SH-SY5Y (cell line): ENCODE measurements around the gene ZKSCAN8.

ENCODE experiments used
- GATA2 ChIP-seq: IDR thresholded peaks from 2 replicates; pipeline ENCODE4 v1.6.1; 2011; ENCODE audit warnings: mild to moderate bottlenecking, low read depth, low read length
- GATA3 ChIP-seq: IDR thresholded peaks from 2 replicates; pipeline ENCODE4 v1.6.1; 2011; ENCODE audit warnings: low read depth, mild to moderate bottlenecking, low read length, moderate library complexity

ZKSCAN8 gene

GRCh38 chr6:28167068-28167467, 25.4 kb downstream of the ZKSCAN8 start:
- TF ChIP-seq GATA3 = no peak
- no peak for TF ChIP-seq GATA2

- TF ChIP-seq GATA3 = no peak
- TF ChIP-seq GATA2 = no peak
Observed at GRCh38 chr6:28167926-28168325, 26.2 kb downstream of the ZKSCAN8 start.

DNA sequence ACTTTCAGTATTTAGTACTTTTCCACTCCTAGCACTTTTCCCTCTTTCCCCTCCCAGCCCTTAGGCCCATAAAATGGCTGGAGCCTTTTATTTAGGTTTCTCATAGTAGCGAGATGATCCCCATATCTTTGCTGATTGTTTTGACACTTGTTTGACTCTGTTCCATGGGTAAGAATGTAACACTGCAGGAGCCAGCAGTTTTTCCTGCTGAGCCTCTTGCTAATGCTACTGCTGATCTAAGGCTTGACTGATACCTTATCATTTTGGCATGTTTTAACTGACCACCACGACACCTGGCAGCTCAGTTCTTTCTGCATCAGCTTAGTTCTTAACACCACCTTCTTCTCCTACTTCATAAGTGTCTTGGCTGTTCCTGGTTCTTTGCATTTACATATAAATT, 29.6 kb downstream of the ZKSCAN8 start:
- TF ChIP-seq GATA3 = no peak
- TF ChIP-seq GATA2 = no peak

- TF ChIP-seq GATA3 (no peak), GATA2 (no peak)
Observed at GRCh38 chr6:28172006-28172405, 30.3 kb downstream of the ZKSCAN8 start.

GRCh38 chr6:28176373-28176772, 34.7 kb downstream of the ZKSCAN8 start:
- TF ChIP-seq GATA2 = no peak
- no peak for TF ChIP-seq GATA3

GRCh38 chr6:28182255-28182654, 40.6 kb downstream of the ZKSCAN8 start:
- TF ChIP-seq GATA3 (no peak), GATA2 (no peak)

DNA sequence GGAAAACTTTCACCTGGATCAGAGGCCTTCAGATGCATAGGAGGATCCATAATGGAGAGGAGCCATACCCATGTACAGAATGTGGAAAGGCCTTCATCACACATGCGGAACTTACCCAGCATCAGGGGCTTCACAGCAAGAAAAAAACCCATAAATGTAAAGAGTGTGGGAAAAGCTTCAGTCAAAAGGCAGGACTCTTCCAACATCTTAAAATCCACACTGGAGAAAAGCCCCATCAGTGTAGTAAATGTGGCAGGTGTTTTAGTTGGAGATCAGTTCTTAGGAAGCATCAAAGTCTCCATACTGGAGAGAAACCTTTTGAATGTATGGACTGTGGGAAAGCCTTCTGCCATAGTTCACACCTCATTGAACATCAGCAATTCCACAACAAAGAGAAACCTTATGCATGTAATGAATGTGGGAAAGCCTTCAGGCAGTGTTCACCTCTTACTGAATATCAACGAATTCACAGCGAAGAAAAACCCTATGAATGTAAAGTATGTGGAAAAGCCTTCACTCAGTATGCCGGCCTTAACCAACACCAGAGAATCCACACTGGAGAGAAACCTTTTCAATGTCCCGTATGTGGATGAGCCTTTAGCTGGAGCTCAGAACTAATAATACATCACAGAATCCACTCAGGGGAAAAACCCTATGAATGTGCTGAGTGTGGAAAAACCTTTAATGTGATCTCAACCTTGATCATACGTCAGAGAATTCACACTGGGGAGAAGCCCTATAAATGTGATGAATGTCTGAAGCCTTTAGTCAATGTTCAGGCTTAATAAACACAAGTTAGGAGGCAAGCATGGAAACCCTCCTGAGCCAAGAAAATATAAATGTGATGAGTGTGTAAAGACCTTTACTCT, 46.7 kb downstream of the ZKSCAN8 start:
- TF ChIP-seq GATA2 (no peak), GATA3 (no peak)

DNA sequence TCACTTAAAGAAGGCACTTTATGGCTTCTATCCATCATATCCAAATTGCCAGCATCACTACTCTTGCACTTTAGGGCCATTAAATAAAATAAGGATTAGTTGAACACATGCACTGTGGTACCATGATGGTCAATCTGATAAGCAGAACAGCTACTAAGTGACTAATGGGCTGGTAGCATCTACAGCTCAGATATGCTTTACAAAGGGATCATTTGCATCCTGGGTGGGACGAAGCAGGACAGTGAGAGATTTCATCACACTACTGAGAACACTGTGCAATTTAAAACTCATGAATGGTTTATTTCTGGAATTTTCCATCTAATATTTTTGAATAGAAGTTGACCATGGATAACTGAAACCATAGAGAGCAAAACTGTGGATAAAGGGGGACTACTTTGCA, 58.3 kb downstream of the ZKSCAN8 start:
- TF ChIP-seq GATA3 (no peak), GATA2 (no peak)

DNA sequence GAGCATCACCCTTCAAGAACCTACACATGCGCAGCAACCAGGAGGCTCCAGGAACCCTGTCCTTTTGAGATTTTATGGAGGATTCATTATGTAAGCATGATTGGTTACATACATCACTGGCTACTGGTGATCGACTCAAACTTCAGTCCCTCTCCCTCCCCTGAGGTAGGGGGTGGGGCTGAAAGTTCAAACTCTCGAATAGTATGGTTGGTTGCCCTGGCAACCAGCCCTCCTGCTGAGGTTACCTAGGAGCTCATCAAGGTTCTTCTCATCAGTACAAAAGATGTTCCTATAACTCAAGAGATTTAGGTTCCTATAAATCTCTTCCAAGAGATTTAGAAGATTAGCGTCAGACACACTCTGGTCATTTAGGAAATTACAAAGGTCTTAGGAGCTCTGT, 61.5 kb downstream of the ZKSCAN8 start:
- TF ChIP-seq GATA2 (no peak), GATA3 (no peak)

DNA sequence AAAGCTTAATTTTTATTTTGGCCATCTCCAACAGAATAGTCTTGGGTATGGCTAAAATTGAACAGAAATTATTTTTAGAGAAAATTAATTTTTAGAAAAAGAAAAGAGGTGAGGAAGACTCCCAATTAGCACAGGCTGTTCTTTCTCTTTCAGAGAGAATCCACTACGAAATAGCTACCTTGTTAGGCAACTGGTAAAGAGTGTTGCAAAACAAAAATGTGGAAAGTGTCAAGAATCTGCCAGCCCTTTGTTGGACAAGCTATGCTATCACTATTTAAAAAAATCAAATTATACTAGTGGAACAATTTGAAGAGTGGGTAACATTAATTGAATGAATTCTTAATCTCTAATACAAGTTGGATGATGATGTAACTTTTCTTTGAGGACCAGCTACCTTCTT, 64.2 kb downstream of the ZKSCAN8 start:
- no peak for TF ChIP-seq GATA3
- no peak for TF ChIP-seq GATA2

- no peak for TF ChIP-seq GATA2
- TF ChIP-seq GATA3 = no peak
Observed at GRCh38 chr6:28206527-28206926, 64.8 kb downstream of the ZKSCAN8 start.

- TF ChIP-seq GATA2 = no peak
- TF ChIP-seq GATA3 = no peak
Observed at GRCh38 chr6:28206928-28207509, 65.3 kb downstream of the ZKSCAN8 start.

DNA sequence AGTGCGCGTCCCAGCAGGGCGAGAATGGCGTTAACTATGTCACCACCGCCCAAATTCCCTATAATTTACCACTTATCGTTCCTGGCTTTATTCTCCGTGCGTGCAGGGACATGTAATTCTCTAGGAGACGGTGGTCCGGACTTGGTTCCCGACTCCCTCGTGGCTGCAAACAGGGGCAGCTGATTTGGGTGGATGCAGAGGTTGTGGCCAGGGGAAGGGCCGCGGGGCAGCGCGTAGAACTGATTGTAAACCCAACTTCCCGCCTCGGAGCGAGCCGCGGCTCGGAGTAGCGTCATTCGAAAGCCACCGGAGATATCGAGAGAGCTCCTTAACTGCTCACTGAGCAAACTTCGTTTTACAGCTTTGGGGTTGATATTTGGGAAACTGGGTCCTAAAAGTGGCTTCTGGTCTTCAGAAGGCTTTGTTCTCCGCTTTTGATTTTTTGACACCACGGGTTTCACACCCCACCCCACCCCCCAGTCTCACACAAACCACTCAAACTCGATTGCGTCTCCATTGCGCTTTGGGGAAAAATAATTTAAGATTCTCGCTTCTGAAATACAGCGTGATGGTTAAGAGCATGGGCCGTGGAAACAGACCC, 65.9 kb downstream of the ZKSCAN8 start:
- no peak for TF ChIP-seq GATA3
- no peak for TF ChIP-seq GATA2

GRCh38 chr6:28208111-28208659, 66.5 kb downstream of the ZKSCAN8 start:
- TF ChIP-seq GATA2 (no peak), GATA3 (no peak)
